Measurements from ENCODE around the gene NUTM1.

NUTM1 gene

GRCh38 chr15:34318277-34319079, 24.6 kb upstream of the NUTM1 start (continued):
- TF ChIP-seq ELK4 (IDR thresholded peaks at IDR 0.05; ENCODE audit: borderline replicate concordance, low read depth, low read length) (no peak), ZNF433 (tag by site-specific recombination; IDR thresholded peaks at IDR 0.05; ENCODE audit: low read depth) (no peak), KLF8 (tag by site-specific recombination; IDR thresholded peaks at IDR 0.05) (no peak), PBX3 (CRISPR knock-in tag; IDR thresholded peaks at IDR 0.05) (no peak), ZNF423 (tag by site-specific recombination; IDR thresholded peaks at IDR 0.05) (no peak), ZNF610 (tag by site-specific recombination; IDR thresholded peaks at IDR 0.05; ENCODE audit: borderline replicate concordance) (no peak), ZNF202 (tag by site-specific recombination; IDR thresholded peaks at IDR 0.05; ENCODE audit: borderline replicate concordance) (no peak), ZNF510 (tag by site-specific recombination; IDR thresholded peaks at IDR 0.05; ENCODE audit: insufficient replicate concordance) (no peak), ZNF514 (tag by site-specific recombination; IDR thresholded peaks at IDR 0.05) (no peak), ZNF548 (tag by site-specific recombination; IDR thresholded peaks at IDR 0.05) (no peak), ZSCAN23 (tag by site-specific recombination; IDR thresholded peaks at IDR 0.05) (no peak), ZBTB8A (tag by site-specific recombination; IDR thresholded peaks at IDR 0.05) (no peak), ZNF292 (tag by site-specific recombination; IDR thresholded peaks at IDR 0.05; ENCODE audit: borderline replicate concordance, low read depth) (no peak), ZNF600 (tag by site-specific recombination; IDR thresholded peaks at IDR 0.05) (0 out of 2 replicates have a peak, but pooled peaks have one; percentile 32), SP2 (tag by site-specific recombination; IDR thresholded peaks at IDR 0.05) (no peak; the same call in 1 of the 2 replicates), ATF2 (tag by site-specific recombination; IDR thresholded peaks at IDR 0.05; ENCODE audit: low read depth) (no peak), ZNF24 (tag by site-specific recombination; IDR thresholded peaks at IDR 0.05) (no peak), REST (tag by site-specific recombination; IDR thresholded peaks at IDR 0.05) (no peak), KLF1 (tag by site-specific recombination; IDR thresholded peaks at IDR 0.05) (peak; percentile 79), REPIN1 (tag by site-specific recombination; IDR thresholded peaks at IDR 0.05; ENCODE audit: low read depth) (no peak), ZNF629 (tag by site-specific recombination; IDR thresholded peaks at IDR 0.05) (peak; percentile 27; the same call in 1 of the 2 replicates), ZBTB17 (tag by site-specific recombination; IDR thresholded peaks at IDR 0.05) (peak; percentile 47), ZNF132 (tag by site-specific recombination; IDR thresholded peaks at IDR 0.05; ENCODE audit: borderline replicate concordance) (no peak), YY2 (tag by site-specific recombination; IDR thresholded peaks at IDR 0.05) (no peak), OSR2 (tag by site-specific recombination; IDR thresholded peaks at IDR 0.05) (0 out of 2 replicates have a peak, but pooled peaks have one; percentile 29), ZNF837 (tag by site-specific recombination; IDR thresholded peaks at IDR 0.05) (no peak), ZNF37A (tag by site-specific recombination; IDR thresholded peaks at IDR 0.05) (no peak)
